Heart left ventricle (tissue), 13 donors: Measurements from ENCODE around the gene MINDY4.

Experiments
- CTCF ChIP-seq, 12 donors: fragments of 200-600 bp; sonication (generic) in 4 of 12; IDR thresholded peaks; one replicate each; pipeline versions ENCODE4 v1.5.0 to v1.8.0; 2018 to 2022; ENCODE audit warnings: antibody characterized with exemption in 12 of 12, mild to moderate bottlenecking in 5 of 12
- POLR2A ChIP-seq, 2 donors: fragments of 450-650 bp; IDR thresholded peaks; one replicate each; pipeline ENCODE4 v1.6.1; 2017; ENCODE audit warnings: antibody characterized with exemption in 2 of 2, mild to moderate bottlenecking in 2 of 2, moderate library complexity in 2 of 2
- donor health status: ischemic (EF 13 %, LVEDD 7.1; RV severe dilation, severe dysfunction).
- donor health status: DM: no; HTN: yes; CAD: no.
- donor health status: DM: no; HTN: no; CAD: no.
- donor health status: ischemic (EF 25% LVEDD 6.9; RV normal size, moderate dysfunction).
- donor health status: ischemic (EF 25% LVEDD 5.7; RV mildly dilated, moderate dysfunction).
- donor health status: ischemic (EF 35%, LVEDD 5.7; RV mildly dilated, moderate dysfunction).
- donor health status: nonischemic (EF 11% LVEDD 7.7; RV severe dilation, severe dysfunction).
- donor health status: DM: yes; HTN: yes; CAD: no.
- donor health status: PGD.
- donor health status: ischemic (EF 29% LVEDD 5.4; RV normal size, mild dysfunction).
- donor health status: nonischemic (EF 23%, LVEDD 6.1; RV moderate dilation, normal function).

DNA sequence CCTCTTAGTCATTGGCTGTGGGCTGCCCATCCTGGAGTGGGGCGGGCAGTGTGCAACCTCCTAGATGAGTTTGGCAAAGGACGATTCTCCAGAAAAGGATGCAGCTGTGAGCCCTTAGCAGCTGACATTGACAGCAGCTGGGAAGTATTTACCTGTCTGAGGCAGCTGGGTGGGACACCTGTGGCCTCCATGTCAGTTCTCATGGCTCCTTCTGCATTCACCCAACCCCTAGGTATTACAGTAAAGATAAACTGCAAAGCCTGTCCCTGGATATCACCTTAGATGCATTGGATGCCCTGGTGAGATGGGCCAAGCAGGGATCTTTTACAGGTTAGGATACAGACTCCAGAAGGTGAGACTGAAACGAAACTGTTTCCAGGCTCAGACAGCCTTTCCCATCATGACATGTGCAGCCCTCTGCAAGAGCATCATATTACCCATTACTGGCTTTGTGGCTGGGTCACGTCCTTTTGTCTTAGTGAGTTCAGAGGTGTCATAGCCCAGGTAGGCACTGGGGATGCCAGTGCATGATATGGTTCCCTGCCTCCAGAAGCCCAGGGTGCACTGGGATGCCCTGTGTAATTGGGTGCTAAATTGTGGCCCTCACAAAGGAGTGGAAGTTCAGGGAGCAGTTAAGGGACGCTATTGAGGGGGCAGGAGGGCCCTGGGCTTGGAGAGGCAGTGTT is 28.9 kb downstream of the MINDY4 start:
- TF ChIP-seq CTCF (IDR thresholded peaks at IDR 0.05): no peak
- TF ChIP-seq POLR2A (IDR thresholded peaks at IDR 0.05): no peak
